ELF-1 (cell line): Measurements from ENCODE around the gene GRIK1.
"Not testable (repeated sequence)": the region's sequence is repeated elsewhere in the genome, so short reads cannot be mapped to it uniquely, and the experiment has no call there.

ENCODE experiments used
- DNase-seq: peaks from one replicate; pipeline ENCODE4 v3.0.0-alpha.2; 2016; ENCODE audit warnings: low read depth, low spot score

The GRIK1 gene

GRCh38 chr21:29939924-29940275 is at the start of gene GRIK1:
TSS of gene GRIK1 (minus strand) at chr21:29939996.
- DNase-seq, result no peak

GRCh38 chr21:29987762-29988161 is 48.0 kb upstream of the GRIK1 start:
- no peak for DNase-seq

- DNase-seq, result no peak
These were observed 46.1 kb upstream of the GRIK1 start for GRCh38 chr21:29985866-29986265.

- DNase-seq, result no peak
These were observed 39.2 kb upstream of the GRIK1 start for GRCh38 chr21:29979043-29979442.

- no peak for DNase-seq
These were observed 36.0 kb upstream of the GRIK1 start for GRCh38 chr21:29975776-29976175.

- no peak for DNase-seq
These were observed 33.5 kb upstream of the GRIK1 start for GRCh38 chr21:29973258-29973657.

- DNase-seq, result no peak
These were observed 21.7 kb upstream of the GRIK1 start for GRCh38 chr21:29961291-29962027.

- DNase-seq, result no peak
These were observed 18.8 kb upstream of the GRIK1 start for GRCh38 chr21:29958551-29958950.

- DNase-seq, result not testable (repeated sequence)
These were observed 18.2 kb upstream of the GRIK1 start for GRCh38 chr21:29958035-29958434.

GRCh38 chr21:29953690-29954089 is 13.9 kb upstream of the GRIK1 start:
- DNase-seq, result no peak

GRCh38 chr21:29953072-29953471 is 13.3 kb upstream of the GRIK1 start:
- DNase-seq, result no peak

GRCh38 chr21:29951911-29952310 is 12.1 kb upstream of the GRIK1 start:
- DNase-seq, result no peak

GRCh38 chr21:29949991-29950390 is 10.2 kb upstream of the GRIK1 start:
- no peak for DNase-seq

- no peak for DNase-seq
These were observed 7.3 kb upstream of the GRIK1 start for GRCh38 chr21:29947119-29947518.

- no peak for DNase-seq
These were observed 4.1 kb upstream of the GRIK1 start for GRCh38 chr21:29943885-29944284.

GRCh38 chr21:29942034-29942433 is 2.2 kb upstream of the GRIK1 start:
- no peak for DNase-seq

- DNase-seq, result no peak
These were observed 1.2 kb upstream of the GRIK1 start for GRCh38 chr21:29940991-29941390.

GRCh38 chr21:29940361-29940760 is 565 bp upstream of the GRIK1 start:
- no peak for DNase-seq

GRCh38 chr21:29939104-29939923 is 482 bp downstream of the GRIK1 start:
- DNase-seq, result no peak

GRCh38 chr21:29938776-29939103 is 1.1 kb downstream of the GRIK1 start:
- DNase-seq, result no peak

- no peak for DNase-seq
These were observed 6.7 kb downstream of the GRIK1 start for GRCh38 chr21:29933088-29933487.

GRCh38 chr21:29928537-29928936 is 11.3 kb downstream of the GRIK1 start:
- no peak for DNase-seq

- no peak for DNase-seq
These were observed 18.9 kb downstream of the GRIK1 start for GRCh38 chr21:29920938-29921337.
